GM21576 (cell line): ENCODE results near the gene GPRC5C.
A peak's percentile ranks its signal among the peaks of the same experiment; 100 is the strongest.
"Not testable (repeated sequence)": the region's sequence is repeated elsewhere in the genome, so short reads cannot be mapped to it uniquely, and the experiment has no call there.

ENCODE experiments used
- ATAC-seq: cut with Tn5 transposase; IDR thresholded peaks from one replicate; pipeline ENCODE4 v1.9.1; 2021; ENCODE audit warnings: mild to moderate bottlenecking, moderate library complexity; ENCODE audit not compliant: unreplicated experiment

Gene GPRC5C

DNA sequence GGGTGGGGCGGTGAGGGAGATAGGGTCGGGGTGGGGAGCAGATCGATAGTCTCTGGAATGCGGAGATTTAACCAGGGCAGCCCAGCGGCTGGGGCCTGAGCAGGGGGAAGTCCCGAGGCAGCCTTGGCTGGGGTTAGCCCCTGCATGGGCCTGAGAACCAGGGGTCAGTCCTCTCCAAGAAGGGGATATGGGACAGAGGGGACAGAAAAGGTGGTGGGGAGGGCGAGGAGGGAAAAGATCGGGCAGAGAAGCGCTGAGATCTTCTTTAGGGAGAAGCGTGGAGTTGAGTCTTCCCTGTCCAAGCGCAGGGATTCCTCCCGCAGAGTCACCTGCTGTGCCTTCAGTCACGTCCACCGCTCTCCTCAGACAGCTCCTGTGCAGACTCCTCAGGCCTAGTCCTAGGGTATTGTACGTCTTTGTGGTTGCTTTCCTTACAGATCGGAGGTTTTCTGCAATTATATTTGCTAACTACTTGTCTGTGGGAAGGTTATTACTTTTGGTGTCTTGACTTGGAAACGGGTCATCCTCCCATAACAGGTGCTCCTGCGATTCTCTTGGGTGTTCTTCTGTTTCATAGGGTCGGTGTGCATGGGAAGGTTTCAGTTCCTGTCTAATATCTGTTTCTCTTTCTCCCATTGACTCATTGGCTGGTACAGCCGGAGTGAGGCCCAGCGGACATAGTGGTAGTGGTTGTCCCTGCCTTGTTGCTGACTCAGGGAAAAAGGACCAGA lies 35.5 kb downstream of the GPRC5C start:
- peak; percentile 57 for ATAC-seq

GRCh38 chr17:74471341-74471740 lies 39.5 kb downstream of the GPRC5C start:
- ATAC-seq, result no peak

GRCh38 chr17:74472890-74473289 lies 41.0 kb downstream of the GPRC5C start:
- no peak for ATAC-seq

DNA sequence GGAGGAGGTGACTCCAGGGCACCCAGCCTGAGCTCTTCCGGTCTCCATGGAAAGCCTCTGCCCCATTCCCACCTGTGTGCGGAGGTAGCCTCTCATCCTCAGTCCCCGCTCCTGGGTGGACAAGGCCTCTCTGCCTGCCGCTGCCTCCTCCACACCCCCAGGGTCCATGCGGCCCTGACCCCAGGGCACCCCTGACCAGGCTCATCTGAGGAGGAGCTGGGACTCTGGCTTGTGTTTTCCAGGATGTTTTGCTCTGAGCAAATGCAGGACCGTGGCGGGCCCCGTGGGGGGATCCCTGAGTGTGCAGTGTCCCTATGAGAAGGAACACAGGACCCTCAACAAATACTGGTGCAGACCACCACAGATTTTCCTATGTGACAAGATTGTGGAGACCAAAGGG lies 41.4 kb downstream of the GPRC5C start:
- no peak for ATAC-seq

DNA sequence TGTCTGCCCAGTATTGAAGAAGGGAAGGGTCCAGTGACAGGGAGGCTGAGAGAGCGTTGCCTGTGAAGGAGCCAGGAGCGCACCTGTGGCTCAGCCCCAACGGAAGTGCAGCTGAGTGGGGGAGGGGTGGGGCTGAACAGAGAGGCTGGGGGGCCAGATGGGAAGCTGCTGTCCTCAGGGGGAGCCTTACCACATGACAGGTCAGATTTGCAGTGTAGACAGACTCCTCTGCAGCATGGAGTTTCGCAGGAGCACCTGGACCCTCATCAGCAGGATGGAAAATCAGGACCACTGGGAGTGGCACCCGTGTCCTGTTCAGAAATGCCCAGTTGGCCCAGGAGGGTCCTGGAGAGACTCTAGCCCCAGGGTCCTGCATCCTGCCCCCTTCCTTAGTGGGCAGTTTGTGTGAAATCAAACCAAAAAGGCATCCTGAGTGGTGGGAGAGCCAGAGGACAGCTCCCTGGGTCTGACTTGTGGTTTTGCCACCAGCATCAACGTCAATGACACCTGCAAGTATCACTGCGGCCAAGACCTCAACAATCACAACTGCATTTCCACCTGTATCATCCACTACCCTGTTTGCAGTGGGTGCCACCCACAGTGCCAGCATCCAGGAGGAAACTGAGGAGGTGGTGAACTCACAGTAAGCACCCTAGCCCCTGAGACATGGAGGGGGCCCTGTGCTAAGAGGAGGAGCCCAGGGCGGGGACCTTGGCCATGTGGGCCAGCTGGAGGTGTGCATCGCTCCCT lies 42.3 kb downstream of the GPRC5C start:
- no peak for ATAC-seq

GRCh38 chr17:74475189-74475588 lies 43.3 kb downstream of the GPRC5C start:
- no peak for ATAC-seq

DNA sequence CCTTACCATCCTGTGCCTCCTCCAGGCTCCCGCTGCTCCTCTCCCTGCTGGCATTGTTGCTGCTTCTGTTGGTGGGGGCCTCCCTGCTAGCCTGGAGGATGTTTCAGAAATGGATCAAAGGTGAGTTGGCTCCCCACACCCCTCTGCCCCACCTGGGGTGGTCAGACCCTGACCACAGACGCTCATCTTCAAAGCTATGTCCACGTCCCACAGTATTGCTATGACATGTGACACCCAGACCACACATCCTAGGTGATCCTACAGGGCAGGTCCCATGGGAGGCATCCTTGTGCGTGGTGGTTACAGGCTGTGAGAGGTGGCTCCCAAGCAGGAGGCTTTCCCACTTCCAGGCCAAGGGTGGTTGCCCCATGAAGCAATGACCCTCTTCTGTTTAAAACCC lies 45.5 kb downstream of the GPRC5C start:
- no peak for ATAC-seq

GRCh38 chr17:74478420-74479100 lies 46.7 kb downstream of the GPRC5C start:
- ATAC-seq, result no peak

- ATAC-seq, result no peak
Observed at GRCh38 chr17:74480290-74480689, 48.4 kb downstream of the GPRC5C start.

DNA sequence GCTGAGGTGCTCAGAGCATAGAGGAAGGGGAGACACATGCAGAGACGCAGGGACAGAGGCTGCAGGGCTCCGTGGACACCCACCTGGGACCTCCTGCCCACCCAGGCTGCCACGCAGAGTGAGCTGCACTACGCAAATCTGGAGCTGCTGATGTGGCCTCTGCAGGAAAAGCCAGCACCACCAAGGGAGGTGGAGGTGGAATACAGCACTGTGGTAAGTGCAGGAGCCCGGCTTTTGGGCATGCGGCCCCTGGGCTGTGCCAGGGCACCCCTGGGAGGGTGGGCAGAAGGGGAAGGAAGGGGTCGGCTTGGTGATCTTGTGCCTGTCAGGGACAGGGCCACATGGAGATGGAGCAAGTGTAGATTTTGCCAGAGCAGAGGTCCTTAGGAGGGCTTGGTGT lies 49.7 kb downstream of the GPRC5C start:
- no peak for ATAC-seq

DNA sequence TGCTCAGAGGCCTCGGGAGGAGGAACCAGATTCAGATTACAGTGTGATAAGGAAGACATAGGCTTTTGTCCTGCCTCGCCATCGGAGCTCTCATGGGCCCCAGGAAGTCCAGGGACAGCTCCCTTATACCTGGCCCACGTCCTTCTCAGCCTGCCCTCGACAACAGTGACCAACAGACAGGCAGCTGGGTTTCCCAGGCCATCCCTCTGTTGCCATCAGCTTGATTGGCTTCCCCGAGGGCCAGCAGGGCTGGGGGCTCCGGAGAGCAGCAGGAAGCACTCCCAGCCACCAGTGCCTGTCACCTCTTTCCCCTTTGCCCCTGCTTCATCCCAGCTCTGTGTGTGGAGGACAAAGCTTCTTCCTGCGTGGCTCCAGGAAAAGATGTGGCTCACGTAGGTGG lies 52.2 kb downstream of the GPRC5C start:
- no peak for ATAC-seq

DNA sequence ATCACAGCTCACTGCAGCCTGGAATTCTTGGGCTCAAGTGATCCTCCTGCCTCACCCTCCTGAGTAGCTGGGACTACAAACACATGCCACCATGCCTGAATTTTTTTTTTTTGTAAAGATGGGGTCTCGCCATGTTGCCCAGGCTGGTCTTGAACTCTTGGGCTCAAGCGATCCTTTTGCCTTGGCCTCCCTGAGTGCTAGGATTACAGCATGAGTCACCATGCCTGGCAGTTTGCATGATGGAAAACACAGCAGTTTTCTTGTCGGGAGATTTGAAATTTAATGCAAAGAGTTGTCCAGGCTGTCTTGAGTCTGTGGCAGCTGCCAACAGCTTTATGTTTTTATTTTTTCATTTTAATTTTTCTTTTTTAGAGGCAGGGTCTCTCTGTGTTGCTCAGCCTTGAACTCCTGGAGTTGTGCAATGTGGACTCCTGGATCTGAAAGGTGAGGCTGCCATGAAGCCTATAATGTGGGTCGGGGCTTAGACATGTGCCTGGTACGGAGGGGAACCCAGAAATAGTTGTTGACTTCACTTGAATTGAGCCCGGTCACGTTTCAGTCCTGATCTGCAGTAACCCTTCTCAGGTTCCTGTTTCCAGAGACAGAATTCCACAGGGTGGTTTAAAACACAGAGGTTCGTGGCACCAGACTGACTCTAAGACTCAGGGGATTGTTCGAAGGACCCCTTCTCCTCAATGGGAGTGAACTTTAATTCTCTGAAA lies 53.3 kb downstream of the GPRC5C start:
- ATAC-seq, result no peak

DNA sequence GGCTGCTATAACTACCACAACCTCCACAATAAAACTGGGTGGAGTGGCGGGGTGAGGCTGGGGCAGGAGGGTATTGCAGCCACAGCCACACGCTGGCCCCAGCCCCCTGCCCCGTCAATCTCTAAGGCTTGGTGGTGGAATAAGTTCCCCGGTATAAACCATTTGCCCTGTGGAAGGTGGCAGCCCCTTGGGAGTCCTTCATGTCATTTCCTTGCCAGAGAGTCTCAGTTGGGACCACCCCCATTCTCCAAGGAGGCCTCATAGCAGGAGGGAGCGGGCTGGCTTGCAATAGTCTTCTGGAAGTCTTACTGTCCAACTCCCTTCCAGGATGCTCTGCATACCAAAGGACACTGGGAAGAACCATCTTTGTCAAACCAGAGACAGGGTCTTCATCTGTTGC lies 54.0 kb downstream of the GPRC5C start:
- ATAC-seq, result no peak

DNA sequence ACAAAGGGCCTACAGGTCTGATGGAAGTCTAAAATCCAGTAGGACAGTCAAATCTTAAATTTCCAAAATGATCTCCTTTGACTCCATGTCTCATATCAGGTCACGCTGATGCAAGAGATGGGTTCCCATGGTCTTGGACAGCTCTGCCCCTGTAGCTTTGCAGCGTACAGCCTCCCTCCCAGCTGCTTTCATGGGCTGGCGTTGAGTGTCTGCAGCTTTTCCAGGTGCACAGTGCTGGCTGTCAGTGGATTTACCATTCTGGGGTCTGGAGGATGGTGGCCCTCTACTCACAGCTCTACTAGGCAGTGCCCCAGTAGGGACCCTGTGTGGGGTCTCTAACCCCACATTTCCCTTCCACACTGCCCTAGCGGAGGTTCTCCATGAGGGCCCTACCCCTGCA lies 56.4 kb downstream of the GPRC5C start:
- ATAC-seq, result not testable (repeated sequence)

DNA sequence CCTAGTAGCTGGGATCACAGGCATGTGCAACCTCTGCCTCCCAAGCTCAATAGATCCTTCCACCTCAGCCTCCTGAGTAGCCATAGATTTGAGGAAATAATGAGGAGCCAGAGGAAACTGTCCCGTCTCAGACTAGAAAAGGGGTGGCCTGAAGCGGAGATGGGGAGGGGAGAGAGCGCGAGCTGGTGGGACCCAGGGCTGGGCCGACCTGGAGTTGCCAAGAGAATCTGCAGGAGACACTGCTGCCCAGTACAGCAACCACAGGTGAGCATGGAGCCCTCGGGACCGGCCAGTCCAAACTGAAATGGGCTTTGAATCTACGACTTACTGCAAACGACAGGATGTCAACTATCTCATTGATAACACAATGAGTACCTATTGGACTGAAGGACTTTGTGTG lies 58.8 kb downstream of the GPRC5C start:
- no peak for ATAC-seq

DNA sequence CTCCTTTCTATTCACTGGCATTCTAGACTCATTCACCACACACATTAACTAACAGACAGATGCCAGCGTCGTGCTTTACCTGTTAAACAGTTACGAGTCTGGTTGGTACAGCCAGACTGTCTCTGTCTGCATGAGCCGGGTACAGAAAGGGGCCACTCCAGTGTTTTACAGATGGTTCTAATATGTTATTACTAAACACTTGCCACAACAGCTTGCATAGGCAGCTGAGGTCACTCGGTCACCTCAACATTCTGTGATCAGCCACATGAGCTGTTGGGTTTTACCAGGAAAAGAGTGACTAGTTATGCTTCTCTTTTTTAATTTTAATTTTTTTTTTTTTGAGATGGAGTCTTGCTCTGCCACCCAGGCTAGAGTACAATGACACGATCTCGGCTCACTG lies 59.7 kb downstream of the GPRC5C start:
- no peak for ATAC-seq

GRCh38 chr17:74493331-74493833 lies 61.5 kb downstream of the GPRC5C start:
- ATAC-seq, result no peak
